Umbilical cord (tissue), 2 donors: ENCODE results near the gene OR51F1. TPM values are rescaled to one million over a fixed set of nuclear protein-coding genes. Genes with fewer than 3 reads are reported as not detected.
"Not testable (repeated sequence)": the region's sequence is repeated elsewhere in the genome, so short reads cannot be mapped to it uniquely, and the experiment has no call there.

Experiments used
- DNase-seq: peaks from one replicate; pipeline ENCODE4 v3.0.0-alpha.2; 2015; ENCODE audit warnings: low spot score
- total RNA-seq: library from RNA; depleted of rRNA; stranded (reverse); fragments of >200 nt; gene quantifications from one replicate; pipeline ENCODE4 v1.2.3, GENCODE V29; 2014; ENCODE audit warnings: low replicate concordance; ENCODE audit not compliant: insufficient read depth

The OR51F1 gene
- total RNA-seq = not detected

- no peak for DNase-seq
Measured at GRCh38 chr11:4769838-4770237, at the start of gene OR51F1. Gene OR51F1, minus strand, starts transcription at chr11:4769938. Its CDS starts 0 bp downstream, at chr11:4769938.

GRCh38 chr11:4809246-4809645, 39.5 kb upstream of the OR51F1 start:
- DNase-seq = no peak

GRCh38 chr11:4808476-4808875, 38.7 kb upstream of the OR51F1 start:
- DNase-seq = peak; percentile 38

- DNase-seq = no peak
Measured at GRCh38 chr11:4804280-4804679, 34.5 kb upstream of the OR51F1 start, which contains the start of gene OR52R1. Gene OR52R1, minus strand, starts transcription at chr11:4804380. Its CDS starts 0 bp downstream, at chr11:4804380.

GRCh38 chr11:4801316-4801715, 31.6 kb upstream of the OR51F1 start:
- not testable (repeated sequence) for DNase-seq

GRCh38 chr11:4798427-4799183, 28.9 kb upstream of the OR51F1 start:
- no peak for DNase-seq

GRCh38 chr11:4797206-4797605, 27.5 kb upstream of the OR51F1 start:
- no peak for DNase-seq

- no peak for DNase-seq
Measured at GRCh38 chr11:4782454-4782853, 12.7 kb upstream of the OR51F1 start.

- DNase-seq = no peak
Measured at GRCh38 chr11:4768094-4768493, 1.6 kb downstream of the OR51F1 start.

- DNase-seq = no peak
Measured at GRCh38 chr11:4766420-4767043, 3.2 kb downstream of the OR51F1 start.

- no peak for DNase-seq
Measured at GRCh38 chr11:4763096-4763495, 6.6 kb downstream of the OR51F1 start.

GRCh38 chr11:4751201-4751600, 18.5 kb downstream of the OR51F1 start:
- no peak for DNase-seq

- no peak for DNase-seq
Measured at GRCh38 chr11:4748438-4748837, 21.3 kb downstream of the OR51F1 start.

GRCh38 chr11:4740735-4741134, 29.0 kb downstream of the OR51F1 start:
- DNase-seq = no peak

- DNase-seq = no peak
Measured at GRCh38 chr11:4727171-4727570, 42.6 kb downstream of the OR51F1 start.

GRCh38 chr11:4722616-4723534, 46.9 kb downstream of the OR51F1 start:
- not testable (repeated sequence) for DNase-seq

Other genes starting within 250 kb of the OR51F1 start
- gene OR52M1, start 224.7 kb downstream of the OR51F1 start, total RNA-seq = 1.9 TPM
- gene OR52I2, start 188.2 kb downstream of the OR51F1 start, total RNA-seq = 4.8 TPM
- gene OR52I1, start 175.9 kb downstream of the OR51F1 start, total RNA-seq = 5.5 TPM
- gene TRIM68, start 161.7 kb downstream of the OR51F1 start, total RNA-seq = 12.5 TPM
- 3.1 TPM for gene OR51D1, start 132.5 kb downstream of the OR51F1 start, total RNA-seq
- 2.4 TPM for gene OR51E1, start 126.0 kb downstream of the OR51F1 start, total RNA-seq
- gene OR51E2, start 72.1 kb downstream of the OR51F1 start, total RNA-seq = 6.0 TPM
- gene MMP26, start 65.2 kb downstream of the OR51F1 start, total RNA-seq = not detected
- not detected for gene OR52R1, start 34.4 kb upstream of the OR51F1 start, total RNA-seq
- gene OR51F2, start 51.4 kb upstream of the OR51F1 start, total RNA-seq = 1.7 TPM
- 2.9 TPM for gene OR51S1, start 79.3 kb upstream of the OR51F1 start, total RNA-seq
- gene OR51T1, start 112.0 kb upstream of the OR51F1 start, total RNA-seq = 2.2 TPM
- gene OR51A7, start 133.8 kb upstream of the OR51F1 start, total RNA-seq = 3.4 TPM
- 3.4 TPM for gene OR51G2, start 149.4 kb upstream of the OR51F1 start, total RNA-seq
- not detected for gene OR51G1, start 154.4 kb upstream of the OR51F1 start, total RNA-seq
- 9.9 TPM for gene OR51A4, start 177.7 kb upstream of the OR51F1 start, total RNA-seq
- 0.96 TPM for gene OR51A2, start 185.8 kb upstream of the OR51F1 start, total RNA-seq
- 5.5 TPM for gene OR51L1, start 224.9 kb upstream of the OR51F1 start, total RNA-seq